T follicular helper cell (primary cell): ENCODE data around the gene GPD2.
"Not testable (repeated sequence)": the region's sequence is repeated elsewhere in the genome, so short reads cannot be mapped to it uniquely, and the experiment has no call there.

Experiments used
- DNase-seq: peaks from one replicate; pipeline ENCODE4 v3.0.0-alpha.2; 2020; ENCODE audit warnings: low read depth

GPD2 gene

GRCh38 chr2:156476021-156476849, 40.1 kb downstream of the GPD2 start:
- DNase-seq, result no peak

GRCh38 chr2:156476850-156477206, 40.6 kb downstream of the GPD2 start:
- no peak for DNase-seq

GRCh38 chr2:156480376-156480775, 44.2 kb downstream of the GPD2 start:
- no peak for DNase-seq

GRCh38 chr2:156481312-156481711, 45.1 kb downstream of the GPD2 start:
- no peak for DNase-seq

GRCh38 chr2:156483741-156484173, 47.6 kb downstream of the GPD2 start:
- no peak for DNase-seq

- no peak for DNase-seq
Measured at GRCh38 chr2:156486147-156486546, 50.0 kb downstream of the GPD2 start.

- DNase-seq, result no peak
Measured at GRCh38 chr2:156486614-156487013, 50.4 kb downstream of the GPD2 start.

- DNase-seq, result no peak
Measured at GRCh38 chr2:156489195-156489594, 53.0 kb downstream of the GPD2 start.

- no peak for DNase-seq
Measured at GRCh38 chr2:156489750-156490465, 53.7 kb downstream of the GPD2 start.

GRCh38 chr2:156490466-156490840, 54.3 kb downstream of the GPD2 start:
- no peak for DNase-seq

- no peak for DNase-seq
Measured at GRCh38 chr2:156491176-156491575, 55.0 kb downstream of the GPD2 start.

GRCh38 chr2:156492979-156493378, 56.8 kb downstream of the GPD2 start:
- DNase-seq, result no peak

GRCh38 chr2:156495998-156496397, 59.8 kb downstream of the GPD2 start:
- not testable (repeated sequence) for DNase-seq

GRCh38 chr2:156505696-156506095, 69.5 kb downstream of the GPD2 start:
- no peak for DNase-seq

GRCh38 chr2:156511122-156511521, 74.9 kb downstream of the GPD2 start:
- no peak for DNase-seq

GRCh38 chr2:156511803-156512202, 75.6 kb downstream of the GPD2 start:
- no peak for DNase-seq

- DNase-seq, result no peak
Measured at GRCh38 chr2:156512451-156512850, 76.3 kb downstream of the GPD2 start.

- DNase-seq, result no peak
Measured at GRCh38 chr2:156513219-156513618, 77.0 kb downstream of the GPD2 start.

GRCh38 chr2:156517419-156517818, 81.2 kb downstream of the GPD2 start:
- DNase-seq, result no peak

- no peak for DNase-seq
Measured at GRCh38 chr2:156518138-156518537, 82.0 kb downstream of the GPD2 start.

- no peak for DNase-seq
Measured at GRCh38 chr2:156522864-156523440, 86.8 kb downstream of the GPD2 start.

GRCh38 chr2:156526950-156527636, 90.9 kb downstream of the GPD2 start:
- DNase-seq, result no peak
